IMR-90 (cell line): ENCODE data around the gene ACSM6. TPM values are rescaled to one million over a fixed set of nuclear protein-coding genes. Genes with fewer than 3 reads are reported as not detected.

Source experiments
- ATAC-seq: fragments of 200-7000 bp; cut with Tn5 transposase; 2 replicates; pipeline ENCODE4 v1.9.1; 2020; ENCODE audit warnings: low read depth, mild to moderate bottlenecking, moderate library complexity
- Bru-seq: library from RNA; stranded (reverse); fragments of 400-500 nt; gene quantifications from one replicate; lab custom pipeline; 2021; lab: Mats Ljungman, UMichigan
- BruChase-seq, 2 experiments: library from RNA; stranded (reverse); fragments of 400-500 nt; gene quantifications; one replicate each; lab custom pipeline; 2021; lab: Mats Ljungman, UMichigan
- BruUV-seq: library from RNA; stranded (reverse); fragments of 400-500 nt; replicated peaks from 2 replicates; lab custom pipeline; 2021; lab: Mats Ljungman, UMichigan
- CTCF ChIA-PET: fragments of 300-600 bp; formaldehyde crosslinking; extraction: SDS; loops from one replicate; lab custom pipeline; 2021; ENCODE audit warnings: antibody characterized with exemption; lab: Yijun Ruan, JAX
- POLR2A ChIA-PET: fragments of 300-600 bp; sonication (Branson Sonifier 250); formaldehyde crosslinking; loops from one replicate; lab custom pipeline; 2022; ENCODE audit warnings: antibody characterized with exemption; ENCODE audit not compliant: unreplicated experiment; lab: Charles Lee
- DNase-seq: peaks from one replicate; pipeline ENCODE4 v3.0.0; 2013
- H2AFZ ChIP-seq: replicated peaks from 2 replicates; pipeline ENCODE3; 2013; ENCODE audit warnings: low read length, mild to moderate bottlenecking; ENCODE audit not compliant: poor library complexity
- H2AK5ac ChIP-seq: 2 replicates; pipeline ENCODE4 v1.6.1; 2013; ENCODE audit warnings: low read depth, low read length, inconsistent platforms
- H2AK9ac ChIP-seq: replicated peaks from 2 replicates; pipeline ENCODE3; 2013; ENCODE audit warnings: mild to moderate bottlenecking, low read depth, low read length, moderate library complexity; ENCODE audit not compliant: poor library complexity
- H2BK120ac ChIP-seq: 2 replicates; pipeline ENCODE4 v1.6.1; 2013; ENCODE audit warnings: low read depth, low read length, inconsistent platforms
- H2BK15ac ChIP-seq: 3 replicates; pipeline ENCODE4 v1.6.1; 2013; ENCODE audit warnings: low read depth, low read length, inconsistent platforms
- H2BK20ac ChIP-seq: 2 replicates; pipeline ENCODE4 v1.6.1; 2013; ENCODE audit warnings: low read depth, mild to moderate bottlenecking, inconsistent platforms, low read length, moderate library complexity
- H2BK5ac ChIP-seq: 2 replicates; pipeline ENCODE4 v1.6.1; 2013; ENCODE audit warnings: mild to moderate bottlenecking, low read depth, low read length, inconsistent platforms; ENCODE audit not compliant: poor library complexity, severe bottlenecking
- H3K14ac ChIP-seq: replicated peaks from 2 replicates; pipeline ENCODE4 v1.6.1; 2013; ENCODE audit warnings: low read depth, low read length, inconsistent platforms
- H3K18ac ChIP-seq: 2 replicates; pipeline ENCODE4 v1.6.1; 2013; ENCODE audit warnings: low read depth, low read length, control low read depth
- H3K23ac ChIP-seq: 2 replicates; pipeline ENCODE4 v1.6.1; 2013; ENCODE audit warnings: low read depth, low read length, inconsistent platforms
- H3K27ac ChIP-seq: 2 replicates; pipeline ENCODE4 v1.5.1; 2013; ENCODE audit warnings: mild to moderate bottlenecking, control low read depth, low read length; ENCODE audit not compliant: insufficient read depth
- H3K27me3 ChIP-seq: 2 replicates; pipeline ENCODE4 v1.6.1; 2013; ENCODE audit warnings: low read length; ENCODE audit not compliant: control insufficient read depth, insufficient read depth
- H3K36me3 ChIP-seq: 2 replicates; pipeline ENCODE4 v1.6.1; 2013; ENCODE audit warnings: low read length, mixed read lengths; ENCODE audit not compliant: control insufficient read depth, insufficient read depth
- H3K4ac ChIP-seq: 2 replicates; pipeline ENCODE4 v1.6.1; 2013; ENCODE audit warnings: low read depth, low read length, inconsistent platforms
- H3K4me1 ChIP-seq: 2 replicates; pipeline ENCODE4 v1.6.1; 2013; ENCODE audit warnings: low read length, mixed read lengths; ENCODE audit not compliant: control insufficient read depth, insufficient read depth
- H3K4me2 ChIP-seq: 2 replicates; pipeline ENCODE4 v1.6.1; 2013; ENCODE audit warnings: low read depth, mild to moderate bottlenecking, control low read depth, low read length, moderate library complexity
- H3K4me3 ChIP-seq: 2 replicates; pipeline ENCODE4 v1.5.1; 2013; ENCODE audit warnings: low read depth, mild to moderate bottlenecking, control low read depth, low read length, moderate library complexity; ENCODE audit not compliant: insufficient read depth
- H3K56ac ChIP-seq: 2 replicates; pipeline ENCODE4 v1.6.1; 2013; ENCODE audit warnings: low read length, inconsistent platforms; ENCODE audit not compliant: insufficient read depth; ENCODE audit errors: extremely low read depth
- H3K79me1 ChIP-seq, 2 experiments: 2 replicates each; pipeline ENCODE4 v1.6.1; 2013; ENCODE audit warnings: low read length in 2 of 2, inconsistent platforms in 1 of 2, low read depth in 1 of 2
- H3K9ac ChIP-seq: 2 replicates; pipeline ENCODE4 v1.6.1; 2013; ENCODE audit warnings: low read depth, low read length, control low read depth
- H3K9me1 ChIP-seq: 2 replicates; pipeline ENCODE4 v1.6.1; 2013; ENCODE audit warnings: low read length, inconsistent platforms; ENCODE audit not compliant: insufficient read depth
- H3K9me3 ChIP-seq: 2 replicates; pipeline ENCODE4 v1.6.1; 2013; ENCODE audit warnings: low read length; ENCODE audit not compliant: control insufficient read depth, insufficient read depth
- H4K20me1 ChIP-seq: 2 replicates; pipeline ENCODE4 v1.6.1; 2013; ENCODE audit warnings: low read length, inconsistent platforms; ENCODE audit not compliant: insufficient read depth
- H4K5ac ChIP-seq: 2 replicates; pipeline ENCODE4 v1.6.1; 2013; ENCODE audit warnings: mild to moderate bottlenecking, low read depth, low read length, control low read depth
- H4K8ac ChIP-seq, 2 experiments: 2 replicates each; pipeline ENCODE4 v1.6.1; 2013; ENCODE audit warnings: low read depth in 2 of 2, low read length in 2 of 2, control low read depth in 1 of 2, inconsistent platforms in 1 of 2
- H4K91ac ChIP-seq: 2 replicates; pipeline ENCODE4 v1.6.1; 2013; ENCODE audit warnings: low read depth, low read length, inconsistent platforms; ENCODE audit not compliant: insufficient read depth
- BHLHE40 ChIP-seq: fragments of 150-350 bp; IDR thresholded peaks from 2 replicates; pipeline ENCODE4 v1.6.1; 2016; ENCODE audit warnings: mild to moderate bottlenecking, low read depth, low read length
- CEBPB ChIP-seq: IDR thresholded peaks from 2 replicates; pipeline ENCODE4 v1.6.1; 2012; ENCODE audit warnings: low read depth, low read length, improper control_type of control experiment
- CHD1 ChIP-seq: IDR thresholded peaks from 2 replicates; pipeline ENCODE4 v1.6.1; 2012; ENCODE audit warnings: low read depth, low read length, improper control_type of control experiment
- ELK1 ChIP-seq: fragments of 150-350 bp; IDR thresholded peaks from 2 replicates; pipeline ENCODE4 v1.6.1; 2016; ENCODE audit warnings: low read depth, mild to moderate bottlenecking, low read length, moderate library complexity, borderline replicate concordance
- FOS ChIP-seq: fragments of 150-350 bp; IDR thresholded peaks from 2 replicates; pipeline ENCODE4 v1.6.1; 2016; ENCODE audit warnings: low read depth, low read length
- MAFK ChIP-seq: IDR thresholded peaks from 2 replicates; pipeline ENCODE4 v1.6.1; 2012; ENCODE audit warnings: low read depth, low read length, improper control_type of control experiment
- MAZ ChIP-seq: IDR thresholded peaks from 2 replicates; pipeline ENCODE4 v1.6.1; 2012; ENCODE audit warnings: low read depth, mild to moderate bottlenecking, low read length, improper control_type of control experiment, moderate library complexity, borderline replicate concordance
- MXI1 ChIP-seq: IDR thresholded peaks from 2 replicates; pipeline ENCODE4 v1.6.1; 2012; ENCODE audit warnings: low read depth, mild to moderate bottlenecking, low read length, moderate library complexity, borderline replicate concordance
- NFE2L2 ChIP-seq: fragments of 150-350 bp; IDR thresholded peaks from 2 replicates; pipeline ENCODE4 v1.6.1; 2016; ENCODE audit warnings: low read depth, mild to moderate bottlenecking, low read length
- POLR2A ChIP-seq: IDR thresholded peaks from 2 replicates; pipeline ENCODE4 v1.6.1; 2012; ENCODE audit warnings: mild to moderate bottlenecking, low read depth, low read length
- RAD21 ChIP-seq: IDR thresholded peaks from 2 replicates; pipeline ENCODE4 v1.6.1; 2012; ENCODE audit warnings: low read length, improper control_type of control experiment
- RCOR1 ChIP-seq: IDR thresholded peaks from 2 replicates; pipeline ENCODE4 v1.6.1; 2012; ENCODE audit warnings: mild to moderate bottlenecking, low read length, improper control_type of control experiment; ENCODE audit not compliant: insufficient replicate concordance
- RFX5 ChIP-seq: IDR thresholded peaks from 2 replicates; pipeline ENCODE4 v1.8.0; 2012; ENCODE audit warnings: low read depth, mild to moderate bottlenecking, low read length, moderate library complexity
- SMC3 ChIP-seq: fragments of 150-350 bp; IDR thresholded peaks from 2 replicates; pipeline ENCODE4 v1.6.1; 2016; ENCODE audit warnings: low read depth, mild to moderate bottlenecking, antibody characterized with exemption, low read length, moderate library complexity
- WGBS, 2 experiments: methylation state at CpG; one replicate each; pipeline versions ENCODE4 v1.1.5 to v1.1.7; 2013; ENCODE audit warnings: missing lambda C conversion rate in 2 of 2; ENCODE audit not compliant: insufficient read length in 1 of 2; ENCODE audit errors: extremely low coverage in 2 of 2; 5-methylcytosine and 5-hydroxymethylcytosine counted together
- dilution Hi-C: fragments of 300-500 bp; cut with HindIII; formaldehyde crosslinking; loops from one replicate; pipeline ENCODE4 v1.14.3; 2018; ENCODE audit warnings: low sequenced_read_pairs; ENCODE audit not compliant: unreplicated experiment
- in situ Hi-C: fragments of 300-500 bp; cut with MboI; formaldehyde crosslinking; loops from 3 replicates; pipeline ENCODE4 v1.14.3; 2019; ENCODE audit warnings: low sequenced_read_pairs, inconsistent platforms, mixed read lengths
- intact Hi-C: fragments of 100-400 bp; cut with micrococcal nuclease; formaldehyde crosslinking; loops from 2 replicates; pipeline ENCODE4 v1.10.0; 2022
- long read RNA-seq: library from polyadenylated mRNA; unstranded; transcript quantifications from one replicate; pipeline ENCODE4 v2.0.0, GENCODE V29; 2021; ENCODE audit not compliant: unreplicated experiment
- polyA plus RNA-seq, 3 experiments: library from polyadenylated mRNA; depleted of rRNA; stranded (reverse); fragments of >200 nt; gene quantifications; 2 replicates each; pipeline ENCODE4 v1.2.3, GENCODE V29; 2012; ENCODE audit warnings: low replicate concordance in 1 of 3
- total RNA-seq: library from RNA; depleted of rRNA; stranded (reverse); fragments of >200 nt; gene quantifications from 2 replicates; pipeline ENCODE4 v1.2.3, GENCODE V29; 2012; rRNA removed
- TF ChIP-seq, protein P1 (sequence below): fragments of 150-350 bp; IDR thresholded peaks from 2 replicates; pipeline ENCODE4 v1.6.1; 2017; ENCODE audit warnings: mild to moderate bottlenecking, antibody characterized with exemption, low read length, low read depth
- TF ChIP-seq, protein P2 (sequence below): conservative IDR thresholded peaks from 2 replicates; pipeline ENCODE4 v1.5.1; 2012; ENCODE audit warnings: mild to moderate bottlenecking, low read depth, low read length, improper control_type of control experiment

ACSM6 gene
- total RNA-seq (not detected in 2 replicates), polyA plus RNA-seq (2012; rRNA removed) (not detected in 2 replicates), Bru-seq, nascent RNA (percentile 3 among the genes with signal in this experiment), BruChase-seq, experiment 1, labeled RNA remaining after a 6-hour chase (not detected), BruChase-seq, experiment 2, labeled RNA remaining after a 2-hour chase (not detected)
- polyA plus RNA-seq (2012; cell fraction: cytosol; rRNA removed), result not detected in 2 replicates
- polyA plus RNA-seq (2012; cell fraction: nucleus; rRNA removed; ENCODE audit: low replicate concordance), result not detected in 2 replicates
- long read RNA-seq, result 0 reads

- Histone ChIP-seq H2BK20ac (no peak within 1 kb of the TSS), H2AFZ (no peak within 1 kb of the TSS), H3K79me1 (no peaks in the 10 kb centered on the region), H4K20me1 (no peaks in the 10 kb centered on the region), H3K27me3 (no peaks in the 10 kb centered on the region), H3K56ac (no peak within 1 kb of the TSS), H4K8ac (no peak within 1 kb of the TSS), H2BK15ac (no peak within 1 kb of the TSS), H3K9me1 (no peaks in the 10 kb centered on the region), H2AK5ac (no peak within 1 kb of the TSS), H3K4ac (no peak within 1 kb of the TSS), H3K23ac (no peak within 1 kb of the TSS), H3K9me3 (no peaks in the 10 kb centered on the region), H2AK9ac (no peak within 1 kb of the TSS), H4K91ac (no peak within 1 kb of the TSS), H3K4me2 (no peak within 1 kb of the TSS), H2BK120ac (no peak within 1 kb of the TSS), H3K14ac (no peak within 1 kb of the TSS), H3K4me3 (no peak within 1 kb of the TSS), H3K9ac (no peak within 1 kb of the TSS), H3K4me1 (no peaks in the 10 kb centered on the region), H2BK5ac (no peak within 1 kb of the TSS), H3K27ac (no peak within 1 kb of the TSS), H3K18ac (no peak within 1 kb of the TSS), H4K5ac (no peak within 1 kb of the TSS), H3K36me3 (no peaks in the 10 kb centered on the region)
- intact Hi-C loops (no loop called here), in situ Hi-C loops (no loop called here), dilution Hi-C loops (no loop called here)
- ChIA-PET POLR2A (no interaction called here), CTCF (no interaction called here)
- ATAC-seq (no peak), DNase-seq (no peak)
- no CpG with 5 or more reads among the region's 1 CpG for WGBS, 2 experiments
- TF ChIP-seq FOS (no peak), NFE2L2 (no peak), ELK1 (no peak), RAD21 (no peak), CHD1 (no peak), MXI1 (no peak), RCOR1 (no peak), MAFK (no peak), CEBPB (no peak), POLR2A (no peak), SMC3 (no peak), RFX5 (no peak), BHLHE40 (no peak), MAZ (no peak)
- TF ChIP-seq, protein P1, sequence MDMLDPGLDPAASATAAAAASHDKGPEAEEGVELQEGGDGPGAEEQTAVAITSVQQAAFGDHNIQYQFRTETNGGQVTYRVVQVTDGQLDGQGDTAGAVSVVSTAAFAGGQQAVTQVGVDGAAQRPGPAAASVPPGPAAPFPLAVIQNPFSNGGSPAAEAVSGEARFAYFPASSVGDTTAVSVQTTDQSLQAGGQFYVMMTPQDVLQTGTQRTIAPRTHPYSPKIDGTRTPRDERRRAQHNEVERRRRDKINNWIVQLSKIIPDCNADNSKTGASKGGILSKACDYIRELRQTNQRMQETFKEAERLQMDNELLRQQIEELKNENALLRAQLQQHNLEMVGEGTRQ, result no peak
- TF ChIP-seq, protein P2, sequence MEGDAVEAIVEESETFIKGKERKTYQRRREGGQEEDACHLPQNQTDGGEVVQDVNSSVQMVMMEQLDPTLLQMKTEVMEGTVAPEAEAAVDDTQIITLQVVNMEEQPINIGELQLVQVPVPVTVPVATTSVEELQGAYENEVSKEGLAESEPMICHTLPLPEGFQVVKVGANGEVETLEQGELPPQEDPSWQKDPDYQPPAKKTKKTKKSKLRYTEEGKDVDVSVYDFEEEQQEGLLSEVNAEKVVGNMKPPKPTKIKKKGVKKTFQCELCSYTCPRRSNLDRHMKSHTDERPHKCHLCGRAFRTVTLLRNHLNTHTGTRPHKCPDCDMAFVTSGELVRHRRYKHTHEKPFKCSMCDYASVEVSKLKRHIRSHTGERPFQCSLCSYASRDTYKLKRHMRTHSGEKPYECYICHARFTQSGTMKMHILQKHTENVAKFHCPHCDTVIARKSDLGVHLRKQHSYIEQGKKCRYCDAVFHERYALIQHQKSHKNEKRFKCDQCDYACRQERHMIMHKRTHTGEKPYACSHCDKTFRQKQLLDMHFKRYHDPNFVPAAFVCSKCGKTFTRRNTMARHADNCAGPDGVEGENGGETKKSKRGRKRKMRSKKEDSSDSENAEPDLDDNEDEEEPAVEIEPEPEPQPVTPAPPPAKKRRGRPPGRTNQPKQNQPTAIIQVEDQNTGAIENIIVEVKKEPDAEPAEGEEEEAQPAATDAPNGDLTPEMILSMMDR, result no peak
- BruUV-seq, result no TSS peak
These were observed at the start of gene ACSM6 for GRCh38 chr10:95193944-95194343. TSS of gene ACSM6 (plus strand) at chr10:95194238. CDS start at chr10:95194486, 248 bp downstream.
